Thyroid gland (tissue), 4 donors: Measurements from ENCODE around the gene THBS3.

Experiments
- CTCF ChIP-seq, 6 experiments: fragments of 200-600 bp in 3 of 6; fragments of 450-650 bp in 3 of 6; sonication (generic) in 3 of 6; IDR thresholded peaks; one replicate each; pipeline ENCODE4 v1.5.1; 2016 to 2019; ENCODE audit warnings: antibody characterized with exemption in 6 of 6, mild to moderate bottlenecking in 2 of 6, inconsistent platforms in 1 of 6, moderate library complexity in 1 of 6
- POLR2A ChIP-seq, 2 donors: fragments of 450-650 bp; IDR thresholded peaks; one replicate each; pipeline ENCODE4 v1.6.1; 2017; ENCODE audit warnings: antibody characterized with exemption in 2 of 2, mild to moderate bottlenecking in 2 of 2, moderate library complexity in 1 of 2

GRCh38 chr1:155170806-155171205 is 36.9 kb downstream of the THBS3 start:
- TF ChIP-seq CTCF (IDR thresholded peaks at IDR 0.05) (no peak), POLR2A (IDR thresholded peaks at IDR 0.05) (no peak)
